RPMI8226 (cell line): ENCODE measurements around the gene C11orf68.
"Not testable (repeated sequence)": the region's sequence is repeated elsewhere in the genome, so short reads cannot be mapped to it uniquely, and the experiment has no call there.

Source experiments
- DNase-seq: peaks from one replicate; pipeline ENCODE4 v3.0.0-alpha.2; 2015

C11orf68 gene

DNA sequence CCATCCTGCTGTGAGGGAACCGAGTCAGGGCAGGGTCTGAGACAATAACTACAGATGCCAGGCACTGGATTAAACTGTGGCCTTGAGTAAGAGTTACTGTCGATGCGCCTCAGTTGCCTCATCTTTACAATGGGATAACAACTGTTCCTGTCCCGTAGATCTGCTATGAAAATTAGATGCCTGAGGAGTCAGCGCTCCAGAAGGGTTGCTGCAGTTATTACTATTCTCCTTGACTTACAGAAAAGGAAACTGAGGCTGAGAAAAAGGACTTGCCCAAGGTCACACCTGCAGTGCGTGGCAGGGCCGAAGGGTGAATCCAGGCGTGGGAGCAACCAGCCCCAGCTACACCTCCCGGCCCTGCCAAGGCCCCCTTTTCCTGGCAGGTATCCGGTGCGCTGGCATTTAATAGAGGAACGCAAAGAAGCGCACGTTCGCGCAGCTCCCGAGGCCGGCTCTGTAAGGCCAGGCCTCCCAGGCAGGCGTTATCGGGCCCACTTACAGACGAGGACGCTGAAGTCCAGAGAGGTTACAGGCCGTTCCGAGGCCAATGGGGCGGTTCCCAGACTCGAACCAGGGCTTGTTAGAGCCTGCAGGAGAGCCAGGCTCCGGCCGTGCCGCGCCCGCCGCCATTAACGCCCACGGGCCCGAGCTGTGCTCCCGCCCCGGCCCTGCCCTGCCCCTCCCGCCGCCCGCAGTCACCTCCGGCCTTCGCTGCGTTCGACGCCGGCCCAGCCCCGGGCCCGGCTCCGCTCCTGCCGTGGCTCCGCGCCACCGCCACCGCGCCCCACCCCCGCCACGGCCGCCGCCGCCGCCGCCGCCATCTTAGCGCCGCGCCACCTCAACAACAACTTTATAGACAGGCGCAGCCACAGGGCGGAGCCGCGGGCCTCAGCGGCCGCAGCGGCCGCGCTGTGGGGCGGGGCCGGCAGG is at the start of gene C11orf68:
C11orf68 (minus strand) TSS at position 852 of the 930 bp plus-strand sequence; CDS start at position 821, 31 bp downstream.
- DNase-seq: peak; percentile 59

GRCh38 chr11:65967329-65967934 is 48.6 kb upstream of the C11orf68 start:
- no peak for DNase-seq

- DNase-seq: no peak
These were observed 47.3 kb upstream of the C11orf68 start for GRCh38 chr11:65965986-65966762.

DNA sequence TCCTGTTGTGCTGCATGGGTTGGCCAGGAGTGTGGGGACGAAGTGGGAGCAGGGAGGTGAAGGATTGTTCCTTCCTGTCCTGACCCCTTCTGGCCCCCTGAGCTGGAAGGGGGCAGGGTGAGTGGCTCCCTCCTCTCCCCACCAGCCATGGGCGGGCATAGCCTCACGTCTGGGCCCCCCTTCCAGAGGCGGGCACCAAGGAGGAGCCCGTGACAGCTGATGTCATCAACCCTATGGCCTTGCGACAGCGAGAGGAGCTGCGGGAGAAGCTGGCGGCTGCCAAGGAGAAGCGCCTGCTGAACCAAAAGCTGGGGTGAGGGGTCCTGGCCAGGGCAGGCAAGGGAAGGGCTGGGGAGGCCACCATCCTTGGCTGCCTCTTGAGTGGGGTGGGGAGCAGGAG is 46.0 kb upstream of the C11orf68 start:
- DNase-seq: no peak

GRCh38 chr11:65962141-65962564 is 43.3 kb upstream of the C11orf68 start:
- DNase-seq: no peak

GRCh38 chr11:65961267-65962140 is 42.6 kb upstream of the C11orf68 start, which contains the start of gene SART1:
Gene SART1, plus strand, starts transcription at chr11:65961734. Its CDS starts 47 bp downstream, at chr11:65961781.
- peak; percentile 99 for DNase-seq

DNA sequence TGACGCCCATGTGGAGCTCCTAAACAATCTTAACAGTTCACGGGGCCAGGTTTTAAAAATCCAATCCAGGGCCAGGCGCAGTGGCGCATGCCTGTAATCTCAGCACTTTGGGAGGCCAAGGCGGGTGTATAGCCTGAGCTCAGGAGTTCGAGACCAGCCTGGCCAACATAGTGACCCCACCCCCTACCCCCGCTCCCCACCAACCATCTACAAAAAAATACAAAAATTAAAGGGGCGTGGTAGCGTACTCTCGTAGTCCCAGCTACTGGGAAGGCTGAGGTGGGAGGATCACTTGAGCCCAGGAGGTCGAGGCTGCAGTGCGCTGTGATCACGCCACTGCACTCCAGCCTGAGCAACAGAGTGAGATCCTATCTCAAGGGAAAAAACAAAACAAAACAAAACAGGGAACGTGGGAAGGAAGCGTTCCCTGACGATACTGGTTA is 42.0 kb upstream of the C11orf68 start:
- no peak for DNase-seq

- no peak for DNase-seq
These were observed 40.0 kb upstream of the C11orf68 start for GRCh38 chr11:65958774-65959420.

DNA sequence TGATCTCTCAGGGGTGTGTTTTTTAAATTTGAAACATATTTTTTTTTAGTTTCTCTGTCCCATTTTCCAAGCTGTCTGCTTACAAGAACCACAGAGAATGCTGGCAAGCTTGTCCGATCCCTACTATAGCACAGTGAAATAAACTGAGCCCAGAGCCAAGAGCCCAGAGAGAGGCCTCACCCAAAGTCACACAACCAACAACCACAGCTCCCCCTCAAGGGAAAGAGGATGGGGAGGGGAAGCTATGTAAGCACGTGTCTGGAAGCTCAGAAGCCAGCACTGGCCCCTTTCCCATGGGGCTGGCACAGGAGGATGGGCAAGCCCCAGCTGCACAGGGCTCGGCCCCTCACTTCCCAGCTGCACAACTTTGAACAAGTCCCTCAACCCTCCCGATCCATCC is 39.4 kb upstream of the C11orf68 start:
- DNase-seq: no peak

DNA sequence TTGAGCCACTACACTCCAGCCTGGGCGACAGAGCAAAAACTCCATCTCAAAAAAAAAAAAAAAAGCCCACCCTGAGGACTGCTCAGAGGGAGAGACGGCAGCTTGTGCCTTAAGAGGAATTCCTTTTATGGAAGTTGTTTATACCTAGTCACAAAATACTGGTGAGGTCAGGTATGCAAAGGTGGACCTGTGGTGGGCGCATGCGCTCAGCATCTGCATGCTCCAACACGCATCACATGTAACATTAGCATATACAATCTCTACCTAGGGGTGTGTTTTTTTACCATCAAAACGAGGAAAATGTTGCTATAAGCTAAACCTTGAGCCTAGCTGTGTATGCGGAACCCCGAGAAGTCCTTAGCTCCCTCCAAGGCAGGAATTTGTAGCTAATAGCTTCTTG is 35.9 kb upstream of the C11orf68 start:
- no peak for DNase-seq

DNA sequence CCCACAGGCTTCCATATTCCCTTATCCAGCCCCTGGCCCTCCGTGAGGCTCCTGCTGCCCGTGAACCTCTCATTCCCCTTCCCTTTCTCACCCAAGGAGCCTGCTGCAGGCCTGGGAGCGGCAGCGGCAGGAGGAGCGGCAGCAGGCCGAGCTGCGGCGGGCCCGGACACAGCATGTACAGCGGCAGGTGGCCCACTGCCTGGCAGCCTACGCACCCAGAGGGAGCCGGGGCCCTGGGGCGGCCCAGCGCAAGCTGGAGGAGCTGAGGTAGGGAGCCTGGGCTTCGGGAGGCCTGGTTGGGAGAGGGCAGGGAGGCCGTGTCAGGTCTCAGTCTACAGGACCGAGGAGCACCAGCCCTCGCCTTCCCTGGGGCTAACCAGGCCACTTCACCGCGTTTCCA is 34.6 kb upstream of the C11orf68 start:
- no peak for DNase-seq

DNA sequence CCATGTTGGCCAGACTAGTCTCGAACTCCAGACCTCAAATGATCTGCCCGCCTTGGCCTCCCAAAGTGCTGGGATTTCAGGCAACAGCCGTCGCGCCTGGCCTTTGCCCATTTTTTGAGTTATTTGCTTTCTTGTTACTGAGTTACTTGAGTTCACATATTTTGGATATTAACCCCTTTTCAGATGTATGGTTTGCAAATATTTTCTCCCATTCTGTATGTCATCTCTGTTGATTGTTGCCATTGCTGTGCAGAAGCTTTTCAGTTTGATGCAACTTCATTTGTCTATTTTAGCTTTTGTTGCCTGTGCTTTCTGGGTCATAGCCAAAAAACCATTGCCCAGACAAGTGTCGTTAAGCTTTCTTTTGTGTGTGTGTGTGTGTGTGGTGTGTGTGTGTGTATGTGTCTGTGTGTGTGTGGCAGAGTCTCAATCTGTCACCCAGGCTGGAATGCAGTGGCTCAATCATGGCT is 33.2 kb upstream of the C11orf68 start:
- DNase-seq: no peak

- DNase-seq: not testable (repeated sequence)
These were observed 32.8 kb upstream of the C11orf68 start for GRCh38 chr11:65951641-65952040.

DNA sequence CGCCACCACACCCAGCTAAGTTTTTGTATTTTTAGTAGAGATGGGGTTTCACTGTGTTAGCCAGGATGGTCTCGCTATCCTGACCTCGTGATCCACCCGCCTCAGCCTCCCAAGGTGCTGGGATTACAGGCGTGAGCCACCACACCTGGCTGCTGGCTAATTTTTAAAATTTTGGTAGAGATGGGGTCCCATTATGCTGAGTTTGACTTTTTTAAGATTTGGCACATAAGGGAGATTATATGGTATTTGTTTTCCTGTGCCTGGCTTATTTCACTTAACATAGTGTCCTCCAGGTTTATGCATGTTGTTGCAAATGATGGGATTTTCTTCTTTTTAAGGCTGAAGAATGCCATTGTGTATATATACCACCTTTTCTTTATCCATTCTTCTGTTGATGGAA is 31.8 kb upstream of the C11orf68 start:
- not testable (repeated sequence) for DNase-seq

DNA sequence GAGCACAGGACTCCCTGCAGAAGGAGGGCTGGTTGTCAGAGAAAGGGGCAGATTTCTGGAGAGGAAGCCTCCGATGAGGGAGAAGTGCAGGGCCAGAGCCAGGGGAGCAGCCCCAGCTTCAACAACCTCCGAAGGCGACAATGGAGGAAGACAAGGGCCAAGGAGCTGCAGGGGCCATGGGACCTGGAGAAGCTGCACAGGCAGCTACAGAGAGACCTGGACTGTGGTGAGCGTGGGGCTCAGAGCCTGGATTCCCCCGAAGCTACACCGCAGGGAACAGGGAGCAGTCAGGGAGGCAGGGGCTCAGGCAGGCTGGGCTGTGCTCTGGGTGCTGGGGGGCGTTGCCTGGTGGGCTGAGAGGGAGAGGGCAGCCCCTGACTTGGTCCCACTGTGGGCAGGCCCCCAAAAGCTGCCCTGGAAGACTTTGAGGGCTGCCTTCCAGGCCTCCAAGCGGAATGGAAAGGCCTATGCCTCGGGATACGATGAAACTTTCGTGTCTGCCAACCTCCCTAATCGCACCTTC is 28.8 kb upstream of the C11orf68 start:
- no peak for DNase-seq

DNA sequence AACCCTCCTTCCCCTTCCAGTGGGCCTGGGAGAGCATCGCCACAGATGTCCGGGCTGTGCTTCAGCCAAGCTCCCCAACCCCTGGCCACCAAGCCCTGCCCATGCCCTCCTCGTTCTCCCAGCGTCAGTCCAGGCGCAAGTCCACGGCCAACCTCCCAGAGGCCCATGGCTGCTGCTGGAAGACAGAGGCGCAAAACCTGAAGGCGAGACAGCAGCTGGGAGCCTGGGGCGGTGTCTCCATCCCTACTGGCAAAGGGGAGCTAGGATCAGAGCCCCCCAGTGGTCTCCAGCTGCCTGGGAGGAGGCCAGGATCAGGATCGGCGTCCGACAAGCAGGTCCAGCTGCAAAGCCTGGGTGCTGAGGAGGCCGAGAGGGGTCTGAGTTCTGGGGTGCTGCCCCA is 28.3 kb upstream of the C11orf68 start:
- no peak for DNase-seq

DNA sequence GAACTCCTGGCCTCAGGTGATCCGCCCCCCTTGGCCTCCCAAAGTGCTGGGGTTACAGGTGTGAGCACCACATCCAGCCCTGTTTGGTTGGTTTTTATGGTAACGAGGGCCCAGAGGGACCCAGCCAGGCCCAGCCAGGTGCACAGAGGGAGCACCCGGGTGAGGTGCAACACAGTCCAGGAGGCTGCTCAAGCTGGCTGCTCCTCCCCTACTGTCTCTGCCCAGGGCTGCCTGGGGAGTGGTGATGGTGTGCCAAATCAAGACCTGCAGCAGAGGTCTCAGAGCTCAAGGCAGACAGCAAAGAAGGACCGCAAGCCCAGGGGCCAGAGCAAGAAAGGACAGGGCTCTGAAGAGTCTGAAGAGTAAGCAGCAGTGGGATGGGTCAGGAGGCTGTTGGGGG is 27.8 kb upstream of the C11orf68 start:
- DNase-seq: peak; percentile 33

- DNase-seq: no peak
These were observed 27.2 kb upstream of the C11orf68 start for GRCh38 chr11:65945941-65946558.

DNA sequence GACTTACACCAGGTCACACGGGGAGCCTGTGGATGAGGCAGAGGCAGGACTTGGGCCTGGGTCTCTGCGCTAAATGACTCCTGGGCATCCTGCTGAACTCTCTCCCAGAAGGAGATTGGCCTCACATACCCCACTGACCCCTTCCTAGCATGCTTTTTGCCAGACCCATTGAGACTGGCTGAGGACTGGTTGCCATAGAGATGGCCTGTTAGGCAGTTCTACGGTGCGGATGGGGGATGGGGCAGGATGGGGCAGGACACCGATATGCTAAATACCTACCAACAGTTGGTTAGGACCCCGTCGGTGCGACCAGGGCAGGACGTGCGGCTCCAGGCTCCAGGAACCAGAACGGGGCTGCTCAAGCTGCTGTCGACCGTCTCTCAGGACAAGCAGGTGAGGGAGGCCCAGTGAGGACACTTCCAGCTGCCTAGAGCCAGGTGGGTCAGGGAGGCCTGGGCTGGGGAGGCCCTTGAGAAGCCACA is 26.6 kb upstream of the C11orf68 start, which contains the start of gene TSGA10IP:
TSGA10IP (plus strand) TSS at position 51 of the 482 bp plus-strand sequence; CDS start at position 247, 196 bp downstream.
- DNase-seq: no peak

- DNase-seq: no peak
These were observed 25.9 kb upstream of the C11orf68 start for GRCh38 chr11:65944767-65945166.
